DMS153 treated with DMSO at 0.1 percent for 48 hours (cell line): ENCODE results near the gene IWS1.
"Not testable (repeated sequence)": the region's sequence is repeated elsewhere in the genome, so short reads cannot be mapped to it uniquely, and the experiment has no call there.

Experiments used
- DNase-seq: peaks from one replicate; lab custom pipeline; 2025; ENCODE audit not compliant: unreplicated experiment; lab: John Stamatoyannopoulos, UW

IWS1 gene

GRCh38 chr2:127561371-127561770, 35.1 kb upstream of the IWS1 start:
- DNase-seq = no peak

- no peak for DNase-seq
These were observed 34.6 kb upstream of the IWS1 start for GRCh38 chr2:127560931-127561280.

- no peak for DNase-seq
These were observed 34.1 kb upstream of the IWS1 start for GRCh38 chr2:127560201-127560930.

- DNase-seq = no peak
These were observed 33.2 kb upstream of the IWS1 start for GRCh38 chr2:127559454-127559853.

DNA sequence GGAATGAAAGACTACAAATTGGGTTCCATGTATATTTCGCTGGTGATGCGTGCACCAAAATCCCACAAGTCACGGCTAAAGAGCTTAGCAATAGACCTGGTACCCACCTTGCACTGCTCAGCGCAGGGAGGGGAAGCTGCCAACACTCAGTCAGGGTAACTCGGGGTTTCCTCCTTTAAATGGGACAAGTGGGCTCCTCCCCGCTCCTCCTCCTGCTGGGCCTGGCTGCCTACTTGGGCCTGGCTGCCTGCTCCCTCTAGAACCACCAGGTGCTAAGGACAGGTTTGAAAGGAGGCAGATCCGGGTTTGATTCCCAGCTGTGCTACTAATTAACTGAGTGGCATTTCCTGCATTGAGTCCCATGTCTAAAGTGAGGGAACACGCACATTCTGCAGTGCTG, 32.6 kb upstream of the IWS1 start:
- DNase-seq = no peak

DNA sequence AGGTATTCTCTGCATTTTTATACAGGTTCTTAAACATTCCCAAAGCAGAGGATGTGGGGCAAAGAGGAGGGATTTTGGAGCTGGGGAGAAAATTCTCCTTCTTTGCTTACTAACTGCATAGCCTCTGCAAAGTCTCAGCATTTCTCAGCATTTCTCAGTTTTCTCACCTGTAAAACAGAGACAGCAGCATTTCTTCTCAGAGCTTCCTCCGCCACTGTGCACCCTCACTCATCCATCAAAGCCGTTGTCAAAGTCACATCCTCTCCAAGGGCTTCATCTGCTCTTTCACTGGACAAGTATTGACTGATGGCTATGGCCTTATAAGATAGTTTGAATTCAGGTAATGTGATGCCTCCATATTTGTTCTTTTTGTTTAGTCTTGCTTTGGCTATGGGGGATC, 26.6 kb upstream of the IWS1 start:
- DNase-seq = no peak

DNA sequence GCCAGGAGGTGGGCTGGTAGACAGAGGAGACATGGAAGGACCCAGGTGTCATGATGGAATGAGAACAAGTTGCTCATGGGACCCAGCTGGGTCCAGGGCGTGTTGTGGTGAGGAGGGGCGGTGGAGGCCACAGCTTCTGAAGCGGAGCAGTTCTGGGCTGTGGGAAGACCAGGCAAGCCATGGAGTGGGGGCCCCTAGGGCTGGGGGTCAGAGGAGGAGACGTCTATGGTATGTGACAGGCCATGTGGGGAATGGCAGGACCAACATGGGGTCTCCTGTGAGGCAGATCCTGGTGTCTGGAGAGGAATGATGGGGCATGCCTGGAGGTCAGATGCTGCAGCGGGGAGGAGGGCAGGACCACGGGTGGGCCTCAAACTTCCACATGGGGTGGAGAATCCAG, 26.0 kb upstream of the IWS1 start:
- no peak for DNase-seq

- DNase-seq = no peak
These were observed 25.1 kb upstream of the IWS1 start for GRCh38 chr2:127551221-127551930.

DNA sequence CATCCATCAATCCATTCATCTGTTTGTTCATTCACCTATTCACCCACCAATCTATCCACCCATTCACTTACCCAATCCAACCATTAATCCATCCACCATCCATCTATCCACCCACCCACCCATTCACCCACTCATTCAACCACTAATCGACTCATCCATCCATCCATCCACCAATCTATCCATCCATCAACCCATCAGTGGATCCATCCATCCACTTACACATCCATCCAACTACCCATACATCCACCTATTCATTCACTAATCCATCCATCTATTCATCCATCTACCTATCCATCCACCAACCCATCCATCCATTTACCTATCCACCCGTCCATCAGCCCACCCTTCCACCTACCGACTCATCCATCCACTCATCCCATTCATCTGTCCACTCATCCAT, 20.5 kb upstream of the IWS1 start:
- DNase-seq = no peak

- DNase-seq = no peak
These were observed 19.5 kb upstream of the IWS1 start for GRCh38 chr2:127545796-127546195.

- no peak for DNase-seq
These were observed 18.9 kb upstream of the IWS1 start for GRCh38 chr2:127545189-127545588.

DNA sequence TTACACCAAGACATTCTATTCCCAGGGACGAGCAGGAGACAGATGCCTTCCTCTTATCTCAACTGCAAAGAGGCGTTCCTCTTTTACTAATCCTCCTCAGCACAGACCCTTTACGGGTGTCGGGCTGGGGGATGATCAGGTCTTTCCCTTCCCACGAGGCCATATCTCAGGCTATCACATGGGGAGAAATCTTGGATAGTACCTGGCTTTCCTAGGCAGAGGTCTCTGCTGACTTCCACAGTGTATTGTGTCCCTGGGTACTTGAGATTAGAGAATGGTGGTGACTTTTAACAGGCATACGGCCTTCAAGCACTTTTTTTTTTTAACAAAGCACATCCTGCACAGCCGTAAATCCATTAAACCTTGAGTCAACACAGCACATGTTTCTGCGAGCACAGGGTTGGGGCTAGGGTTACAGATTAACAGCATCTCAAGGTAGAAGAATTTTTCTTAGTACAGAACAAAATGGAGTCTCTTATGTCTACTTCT, 16.8 kb upstream of the IWS1 start:
- not testable (repeated sequence) for DNase-seq

- no peak for DNase-seq
These were observed 15.9 kb upstream of the IWS1 start for GRCh38 chr2:127542231-127542630.

DNA sequence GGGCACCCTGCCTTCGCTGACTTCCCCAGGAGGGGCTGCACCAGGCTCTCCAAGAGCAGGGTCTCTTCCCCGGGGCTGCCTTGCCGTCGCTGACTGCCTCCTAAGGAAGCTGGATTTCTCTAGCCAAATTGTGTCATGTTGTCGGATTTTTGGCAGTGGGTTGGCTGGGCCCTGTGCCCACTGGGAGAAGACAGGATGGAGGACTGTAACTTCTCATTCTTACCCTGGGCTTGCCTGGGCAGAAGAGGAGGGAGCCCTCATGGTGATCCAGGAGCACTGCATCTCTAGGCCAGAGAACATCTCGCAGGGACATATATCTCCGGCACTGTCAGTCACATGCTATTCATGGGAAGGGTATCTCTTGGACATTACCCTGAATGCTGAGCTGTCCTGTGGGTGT, 15.5 kb upstream of the IWS1 start:
- no peak for DNase-seq

DNA sequence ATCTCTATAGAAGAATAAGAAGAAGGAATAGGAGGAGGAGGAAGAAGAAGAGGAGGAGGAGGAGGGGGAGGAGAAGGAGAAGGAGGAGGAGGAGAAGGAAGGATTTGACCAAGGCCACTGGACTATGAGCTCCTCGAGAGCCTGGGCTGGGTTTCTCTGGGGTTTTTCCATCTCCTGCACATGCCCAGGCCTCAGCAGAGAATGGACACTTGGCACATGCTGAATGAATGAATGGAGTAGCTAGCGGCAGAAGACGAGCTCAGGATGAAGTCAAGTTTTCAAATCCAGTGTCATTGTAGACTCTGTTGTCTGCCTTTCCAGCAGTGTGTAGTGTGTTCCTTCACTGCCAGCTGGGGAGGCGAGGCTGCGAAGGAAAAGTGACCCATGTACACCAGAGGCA, 11.4 kb upstream of the IWS1 start:
- no peak for DNase-seq

DNA sequence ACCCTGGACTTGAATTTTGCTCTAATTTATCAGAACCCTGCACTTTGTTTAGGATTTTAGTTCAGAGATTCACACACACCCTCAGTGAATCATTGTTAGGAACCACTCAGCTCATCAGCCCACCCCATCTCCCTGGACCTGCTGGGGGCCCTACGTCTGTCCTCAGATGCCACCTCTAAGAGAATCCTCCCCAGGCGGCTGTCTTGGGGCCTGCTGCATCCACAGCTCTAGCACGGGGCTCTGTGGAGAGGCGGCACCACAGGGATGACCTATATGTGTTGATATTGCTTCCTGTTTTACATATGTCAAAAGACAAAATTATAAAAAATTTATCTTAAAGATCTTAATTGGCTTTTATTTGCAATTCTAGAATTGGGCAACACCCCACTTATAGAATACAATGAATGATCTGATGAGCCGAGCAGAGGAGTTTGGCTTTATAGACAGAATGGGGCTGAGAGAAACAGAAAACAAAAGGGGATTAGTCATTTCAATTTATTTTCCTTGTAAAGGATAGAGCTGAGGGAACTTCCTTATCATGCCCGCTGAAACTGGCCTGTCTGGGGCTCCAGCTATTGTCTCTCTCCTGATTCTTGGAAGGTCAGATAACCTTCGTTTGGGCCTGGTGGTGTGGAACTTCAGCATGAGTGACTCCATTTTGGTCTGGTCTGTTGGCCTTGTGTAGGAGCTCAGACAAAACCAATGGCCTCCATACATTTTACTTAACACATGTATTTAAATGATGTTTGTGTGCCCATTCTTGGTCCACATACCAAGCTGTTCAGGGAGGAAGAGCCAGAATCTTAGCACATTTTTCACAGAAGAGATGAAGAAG, 10.6 kb upstream of the IWS1 start:
- no peak for DNase-seq

GRCh38 chr2:127535918-127536317, 9.6 kb upstream of the IWS1 start:
- no peak for DNase-seq

GRCh38 chr2:127535422-127535901, 9.2 kb upstream of the IWS1 start, which contains the start of gene MYO7B:
TSS of gene MYO7B (plus strand) at chr2:127535683. CDS start at chr2:127559723, 24,040 bp downstream.
- no peak for DNase-seq

DNA sequence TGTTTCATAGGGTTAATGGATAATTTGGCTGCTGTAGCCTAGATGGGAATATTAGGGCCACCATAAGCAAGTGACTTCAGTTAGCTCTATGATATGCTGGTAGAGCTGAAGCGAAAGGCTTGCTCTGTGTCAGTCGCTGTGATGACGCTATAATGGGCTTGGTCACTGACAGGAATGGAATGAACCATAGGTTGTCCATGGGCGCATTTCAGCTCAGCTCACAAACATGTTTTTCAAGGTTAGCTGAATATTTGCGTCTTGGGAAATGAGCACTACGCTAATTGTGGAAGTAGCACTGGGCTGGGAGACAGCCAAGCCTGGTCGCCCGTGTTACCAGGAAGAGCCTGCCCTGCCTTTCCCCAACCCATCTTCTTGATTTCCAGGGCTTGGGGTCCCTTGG, 6.0 kb upstream of the IWS1 start:
- no peak for DNase-seq

- DNase-seq = no peak
These were observed 4.9 kb upstream of the IWS1 start for GRCh38 chr2:127531221-127531648.
